ENCODE measurements around the gene TEAD3.

DNA sequence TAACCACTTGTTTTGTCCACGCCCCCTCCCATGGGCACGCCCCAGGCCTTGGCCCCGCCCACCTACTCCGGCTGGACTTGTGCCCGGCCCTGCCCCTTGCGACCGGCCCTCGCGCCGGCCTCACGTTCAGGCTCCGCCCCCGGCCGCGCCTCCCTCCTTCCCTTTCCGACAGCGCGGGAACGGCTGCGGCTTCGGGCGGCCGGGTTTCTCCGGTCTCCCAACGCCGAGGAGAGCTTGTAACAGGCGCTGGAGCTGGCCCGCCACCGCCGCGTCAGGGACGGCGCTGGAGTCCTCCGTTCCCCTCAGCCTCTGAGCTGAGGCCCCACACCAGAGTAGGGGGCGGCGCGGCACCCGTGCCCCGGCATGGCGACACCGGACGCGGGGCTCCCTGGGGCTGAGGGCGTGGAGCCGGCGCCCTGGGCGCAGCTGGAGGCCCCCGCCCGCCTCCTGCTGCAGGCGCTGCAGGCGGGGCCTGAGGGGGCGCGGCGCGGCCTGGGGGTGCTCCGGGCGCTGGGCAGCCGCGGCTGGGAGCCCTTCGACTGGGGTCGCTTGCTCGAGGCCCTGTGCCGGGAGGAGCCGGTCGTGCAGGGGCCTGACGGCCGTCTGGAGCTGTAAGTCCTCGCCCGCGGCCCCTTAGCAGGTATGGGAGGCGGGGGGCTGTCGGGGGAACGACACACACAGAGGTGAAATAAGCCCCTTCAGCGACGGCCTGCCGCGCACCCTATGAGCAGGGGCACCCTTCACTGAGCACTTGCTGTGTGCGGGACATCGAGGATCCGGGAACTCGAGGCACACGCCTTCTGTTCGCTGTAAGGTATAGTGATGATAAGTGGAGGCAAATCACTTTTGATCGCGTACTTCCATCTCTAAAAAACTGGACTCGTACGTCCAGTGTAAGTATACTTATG lies 44.4 kb downstream of the TEAD3 start, which contains the start of gene FANCE:
- TF ChIP-seq, protein P1, sequence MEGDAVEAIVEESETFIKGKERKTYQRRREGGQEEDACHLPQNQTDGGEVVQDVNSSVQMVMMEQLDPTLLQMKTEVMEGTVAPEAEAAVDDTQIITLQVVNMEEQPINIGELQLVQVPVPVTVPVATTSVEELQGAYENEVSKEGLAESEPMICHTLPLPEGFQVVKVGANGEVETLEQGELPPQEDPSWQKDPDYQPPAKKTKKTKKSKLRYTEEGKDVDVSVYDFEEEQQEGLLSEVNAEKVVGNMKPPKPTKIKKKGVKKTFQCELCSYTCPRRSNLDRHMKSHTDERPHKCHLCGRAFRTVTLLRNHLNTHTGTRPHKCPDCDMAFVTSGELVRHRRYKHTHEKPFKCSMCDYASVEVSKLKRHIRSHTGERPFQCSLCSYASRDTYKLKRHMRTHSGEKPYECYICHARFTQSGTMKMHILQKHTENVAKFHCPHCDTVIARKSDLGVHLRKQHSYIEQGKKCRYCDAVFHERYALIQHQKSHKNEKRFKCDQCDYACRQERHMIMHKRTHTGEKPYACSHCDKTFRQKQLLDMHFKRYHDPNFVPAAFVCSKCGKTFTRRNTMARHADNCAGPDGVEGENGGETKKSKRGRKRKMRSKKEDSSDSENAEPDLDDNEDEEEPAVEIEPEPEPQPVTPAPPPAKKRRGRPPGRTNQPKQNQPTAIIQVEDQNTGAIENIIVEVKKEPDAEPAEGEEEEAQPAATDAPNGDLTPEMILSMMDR (IDR thresholded peaks at IDR 0.05): no peak
- TF ChIP-seq EP300 (IDR thresholded peaks at IDR 0.05) (no peak), POLR2A (IDR thresholded peaks at IDR 0.05) (peak in 1 of 2 donors; percentile 21), POLR2AphosphoS5 (IDR thresholded peaks at IDR 0.05) (peak; percentile 56 to 79 (median 59))

Measured in sigmoid colon (tissue), 4 donors.